Mammary epithelial cell (primary cell): ENCODE data around the gene COL12A1.

Source experiments
- CTCF ChIP-seq, 2 donors: IDR thresholded peaks in 1 of 2; conservative IDR thresholded peaks in 1 of 2; 2 replicates each; pipeline ENCODE4 v1.5.1; 2011 to 2012; ENCODE audit warnings: inconsistent platforms in 2 of 2, low read length in 2 of 2, mild to moderate bottlenecking in 2 of 2, control low read depth in 1 of 2, low read depth in 1 of 2; ENCODE audit not compliant: insufficient read depth in 1 of 2; ENCODE audit errors: extremely low read depth in 1 of 2
- EZH2 ChIP-seq: IDR thresholded peaks from 2 replicates; pipeline ENCODE4 v1.6.1; 2012; ENCODE audit warnings: low read length, inconsistent platforms, borderline replicate concordance

- TF ChIP-seq CTCF (conservative IDR thresholded peaks at IDR 0.05 in 1 of 2, IDR thresholded peaks at IDR 0.05 in 1 of 2; ENCODE audit: extremely low read depth in 1 of 2, insufficient read depth in 1 of 2, low read depth in 1 of 2, low read length in 2 of 2) (no peak), EZH2 (no peak)
Observed at GRCh38 chr6:75079589-75079988, 126.3 kb downstream of the COL12A1 start.
